Thyroid gland (tissue), 4 donors: ENCODE measurements around the gene DLG3. TPM values are rescaled to one million over a fixed set of nuclear protein-coding genes. Genes with fewer than 3 reads are reported as not detected.
A peak's percentile ranks its signal among the peaks of the same experiment; 100 is the strongest.

ENCODE experiments used
- DNase-seq, 2 donors: peaks; one replicate each; pipeline ENCODE4 v3.0.0-alpha.2; 2019
- H3K27ac ChIP-seq, 3 donors: fragments of 200-600 bp; sonication (generic); 1 replicate in 2 of 3; 2 replicates in 1 of 3; pipeline ENCODE4 v1.5.1; 2016 to 2019; ENCODE audit warnings: mild to moderate bottlenecking in 1 of 3, moderate library complexity in 1 of 3
- H3K27me3 ChIP-seq: fragments of 200-600 bp; sonication (generic); one replicate; pipeline ENCODE4 v1.5.1; 2019
- H3K36me3 ChIP-seq, 2 donors: fragments of 200-600 bp; sonication (generic); one replicate each; pipeline ENCODE4 v1.5.1; 2016 to 2019
- H3K4me1 ChIP-seq, 2 donors: fragments of 200-600 bp; sonication (generic); one replicate each; pipeline ENCODE4 v1.5.1; 2017 to 2019
- H3K4me3 ChIP-seq, 3 donors: fragments of 200-600 bp; sonication (generic); replicated peaks in 1 of 3; 1 replicate in 2 of 3; 2 replicates in 1 of 3; pipeline ENCODE4 v1.5.1; 2016; ENCODE audit warnings: mild to moderate bottlenecking in 1 of 3
- H3K9me3 ChIP-seq: fragments of 200-600 bp; sonication (generic); one replicate; pipeline ENCODE4 v1.5.1; 2017
- POLR2A ChIP-seq, 2 donors: fragments of 450-650 bp; IDR thresholded peaks; one replicate each; pipeline ENCODE4 v1.6.1; 2017; ENCODE audit warnings: antibody characterized with exemption in 2 of 2, mild to moderate bottlenecking in 2 of 2, moderate library complexity in 1 of 2
- WGBS, 2 donors: methylation state at CpG; one replicate each; pipeline ENCODE4 v1.1.5; 2017; 5-methylcytosine and 5-hydroxymethylcytosine counted together
- intact Hi-C: fragments of 100-400 bp; cut with DNase I; formaldehyde crosslinking; loops from one replicate; pipeline ENCODE4 v1.15.1; 2023
- total RNA-seq, 4 donors: library from RNA; depleted of rRNA; stranded (reverse); fragments of >200 nt; gene quantifications; one replicate each; pipeline ENCODE4 v1.2.3, GENCODE V29; 2016
- TF ChIP-seq, protein P1 (sequence below), 6 experiments: fragments of 200-600 bp in 3 of 6; fragments of 450-650 bp in 3 of 6; sonication (generic) in 3 of 6; IDR thresholded peaks; one replicate each; pipeline ENCODE4 v1.5.1; 2016 to 2019; ENCODE audit warnings: antibody characterized with exemption in 6 of 6, mild to moderate bottlenecking in 2 of 6, inconsistent platforms in 1 of 6, moderate library complexity in 1 of 6

Gene DLG3
- total RNA-seq, 4 donors from 2014 or later, result 31.4 to 79.5 (median 61.9) TPM

GRCh38 chrX:70456256-70456655 is 11.6 kb downstream of the DLG3 start:
- Histone ChIP-seq H3K36me3 (no peaks in the 10 kb centered on the region), H3K27me3 (no peaks in the 10 kb centered on the region), H3K4me1 (no peaks in the 10 kb centered on the region), H3K4me3 (peak overlapping the region in 1 of 3 donors; percentile 44), H3K27ac (peak overlapping the region in 2 of 3 donors; percentile 54 to 78), H3K9me3 (no peaks in the 10 kb centered on the region)
- TF ChIP-seq POLR2A (IDR thresholded peaks at IDR 0.05), result no peak
- TF ChIP-seq, protein P1, sequence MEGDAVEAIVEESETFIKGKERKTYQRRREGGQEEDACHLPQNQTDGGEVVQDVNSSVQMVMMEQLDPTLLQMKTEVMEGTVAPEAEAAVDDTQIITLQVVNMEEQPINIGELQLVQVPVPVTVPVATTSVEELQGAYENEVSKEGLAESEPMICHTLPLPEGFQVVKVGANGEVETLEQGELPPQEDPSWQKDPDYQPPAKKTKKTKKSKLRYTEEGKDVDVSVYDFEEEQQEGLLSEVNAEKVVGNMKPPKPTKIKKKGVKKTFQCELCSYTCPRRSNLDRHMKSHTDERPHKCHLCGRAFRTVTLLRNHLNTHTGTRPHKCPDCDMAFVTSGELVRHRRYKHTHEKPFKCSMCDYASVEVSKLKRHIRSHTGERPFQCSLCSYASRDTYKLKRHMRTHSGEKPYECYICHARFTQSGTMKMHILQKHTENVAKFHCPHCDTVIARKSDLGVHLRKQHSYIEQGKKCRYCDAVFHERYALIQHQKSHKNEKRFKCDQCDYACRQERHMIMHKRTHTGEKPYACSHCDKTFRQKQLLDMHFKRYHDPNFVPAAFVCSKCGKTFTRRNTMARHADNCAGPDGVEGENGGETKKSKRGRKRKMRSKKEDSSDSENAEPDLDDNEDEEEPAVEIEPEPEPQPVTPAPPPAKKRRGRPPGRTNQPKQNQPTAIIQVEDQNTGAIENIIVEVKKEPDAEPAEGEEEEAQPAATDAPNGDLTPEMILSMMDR (IDR thresholded peaks at IDR 0.05), result no peak
- WGBS, 2 donors, result 23 to 42% methylated on average over 2 of the region's 2 CpGs
- DNase-seq, result no peak
- intact Hi-C loops, result no loop called here

DNA sequence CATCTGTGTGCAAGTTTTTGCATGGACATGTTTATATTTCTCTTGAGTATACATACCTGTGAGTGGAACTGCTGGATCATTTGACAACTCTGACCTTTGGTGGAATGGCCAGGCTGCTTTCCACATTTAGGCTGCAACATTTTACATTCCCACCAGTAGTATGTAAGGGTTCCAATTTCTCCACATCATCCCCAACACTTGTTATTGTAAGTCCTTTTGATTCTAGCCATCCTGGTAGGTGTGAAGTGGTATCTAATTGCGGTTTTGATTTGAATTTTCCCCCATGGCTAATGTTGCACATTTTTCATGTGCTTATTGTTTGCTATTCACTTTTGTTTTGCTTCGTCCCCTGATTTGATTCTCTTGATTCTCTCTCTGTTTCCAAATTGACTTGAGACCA is 16.4 kb downstream of the DLG3 start:
- Histone ChIP-seq H3K4me3 (no peak overlapping the region), H3K27me3 (no peaks in the 10 kb centered on the region), H3K27ac (no peak overlapping the region), H3K36me3 (no peaks in the 10 kb centered on the region), H3K9me3 (no peaks in the 10 kb centered on the region), H3K4me1 (no peaks in the 10 kb centered on the region)
- no peak for DNase-seq
- intact Hi-C loops, result no loop called here
- no peak for TF ChIP-seq POLR2A (IDR thresholded peaks at IDR 0.05)
- TF ChIP-seq, protein P1 (IDR thresholded peaks at IDR 0.05), result no peak
- 95 to 97% methylated on average over 2 of the region's 2 CpGs for WGBS, 2 donors

- intact Hi-C loops, result no loop called here
- Histone ChIP-seq H3K27me3 (no peaks in the 10 kb centered on the region), H3K4me1 (no peaks in the 10 kb centered on the region), H3K36me3 (no peaks in the 10 kb centered on the region), H3K4me3 (no peak overlapping the region), H3K9me3 (no peaks in the 10 kb centered on the region), H3K27ac (no peak overlapping the region)
- no peak for DNase-seq
- TF ChIP-seq POLR2A (IDR thresholded peaks at IDR 0.05), result no peak
- TF ChIP-seq, protein P1 (IDR thresholded peaks at IDR 0.05), result no peak
Observed at GRCh38 chrX:70464051-70464450, 19.4 kb downstream of the DLG3 start.

GRCh38 chrX:70466968-70467367 is 22.3 kb downstream of the DLG3 start:
- no peaks in the 10 kb centered on the region for H3K4me1 ChIP-seq
- no peaks in the 10 kb centered on the region for H3K27me3 ChIP-seq
- H3K9me3 ChIP-seq, result no peaks in the 10 kb centered on the region
- peak; percentile 37 to 49 for DNase-seq
- TF ChIP-seq POLR2A (IDR thresholded peaks at IDR 0.05), result no peak
- TF ChIP-seq, protein P1 (IDR thresholded peaks at IDR 0.05), result no peak
- no peak overlapping the region for H3K27ac ChIP-seq
- intact Hi-C loops, result no loop called here
- no peaks in the 10 kb centered on the region for H3K36me3 ChIP-seq
- H3K4me3 ChIP-seq, result no peak overlapping the region

GRCh38 chrX:70468709-70469108 is 24.1 kb downstream of the DLG3 start:
- no peaks in the 10 kb centered on the region for H3K9me3 ChIP-seq

More at GRCh38 chrX:70468709-70469108, 24.1 kb downstream of the DLG3 start:
- Histone ChIP-seq H3K4me1 (no peaks in the 10 kb centered on the region), H3K27ac (no peak overlapping the region), H3K36me3 (no peaks in the 10 kb centered on the region), H3K4me3 (no peak overlapping the region), H3K27me3 (no peaks in the 10 kb centered on the region)
- 96 to 100% methylated on average over 1 of the region's 1 CpG for WGBS, 2 donors
- intact Hi-C loops, result no loop called here
- TF ChIP-seq, protein P1 (IDR thresholded peaks at IDR 0.05), result no peak
- TF ChIP-seq POLR2A (IDR thresholded peaks at IDR 0.05), result no peak
- no peak for DNase-seq
